GM18519 (cell line): ENCODE measurements around the gene SHROOM3.

Experiments
- ATAC-seq: cut with Tn5 transposase; IDR thresholded peaks from one replicate; pipeline ENCODE4 v1.9.1; 2021; ENCODE audit warnings: mild to moderate bottlenecking, moderate library complexity; ENCODE audit not compliant: unreplicated experiment, low FRiP score

SHROOM3 gene

DNA sequence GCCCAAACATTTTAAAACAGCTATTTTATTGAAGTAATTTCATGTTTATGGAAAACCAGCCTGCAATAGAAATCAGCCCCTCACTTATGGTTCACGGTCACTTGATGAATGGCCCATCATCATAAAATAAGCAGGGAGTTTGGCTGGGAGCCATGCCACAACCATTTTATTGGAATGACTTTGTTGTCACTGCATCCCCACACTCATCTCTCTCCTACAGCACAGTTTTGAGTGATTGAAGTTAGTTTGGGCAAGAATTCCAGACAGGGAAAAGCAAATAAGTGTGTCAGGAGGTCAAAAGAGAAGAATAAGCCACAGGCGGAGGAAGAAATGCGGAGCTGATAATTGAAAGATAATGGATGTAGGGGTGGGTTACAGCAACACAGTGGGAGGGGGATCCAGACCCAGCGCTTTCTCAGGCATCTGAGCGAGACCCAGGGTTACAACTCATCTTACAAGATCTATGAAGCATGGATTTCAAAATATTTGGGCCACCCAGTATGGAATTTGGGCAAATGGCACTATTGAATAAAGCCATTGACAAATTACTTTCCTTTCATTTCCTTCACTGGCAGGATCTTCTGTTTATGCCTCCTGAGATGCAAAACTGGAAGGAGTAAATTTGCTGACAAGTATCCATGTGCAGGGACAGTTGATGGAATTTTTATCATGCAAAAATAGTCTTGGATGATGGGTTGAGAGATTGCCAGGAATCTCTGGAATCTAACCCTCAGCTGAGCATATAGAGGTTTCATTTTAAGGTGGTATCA is 100.8 kb downstream of the SHROOM3 start:
- no peak for ATAC-seq

DNA sequence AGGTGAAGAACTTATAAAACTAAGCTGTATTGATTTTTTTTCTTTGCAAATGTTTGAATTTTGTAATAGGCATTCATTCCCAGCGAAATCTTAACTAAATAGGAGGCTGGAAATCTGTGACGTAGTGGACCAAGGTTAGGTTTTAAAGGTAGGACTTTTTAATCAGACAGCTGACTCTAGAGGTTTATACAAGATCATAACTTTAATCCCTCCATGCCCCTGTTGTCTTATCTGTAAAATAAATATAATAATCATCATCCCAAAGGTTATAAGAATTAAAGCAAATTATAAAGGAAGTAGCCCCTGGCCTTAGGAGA is 101.3 kb downstream of the SHROOM3 start:
- ATAC-seq = no peak

DNA sequence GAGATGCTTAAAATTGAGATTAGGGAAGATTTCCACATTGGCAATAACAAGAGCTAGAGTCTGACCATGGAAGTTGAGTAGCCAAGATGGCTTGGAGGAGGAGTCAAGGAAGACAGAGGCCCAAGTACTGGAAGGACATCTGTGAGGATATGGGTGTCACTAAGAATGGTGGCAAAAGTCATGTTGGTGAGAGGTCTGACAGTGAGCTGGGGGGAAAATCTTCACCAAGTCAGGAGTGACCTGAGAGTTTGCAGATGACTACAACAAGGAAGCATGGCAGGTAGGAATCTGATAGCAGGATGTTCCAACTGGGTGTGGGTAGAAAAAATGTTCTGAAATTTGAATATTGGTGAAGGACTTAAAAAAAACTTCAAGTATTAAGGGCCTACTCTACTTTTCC is 103.3 kb downstream of the SHROOM3 start:
- ATAC-seq = no peak

DNA sequence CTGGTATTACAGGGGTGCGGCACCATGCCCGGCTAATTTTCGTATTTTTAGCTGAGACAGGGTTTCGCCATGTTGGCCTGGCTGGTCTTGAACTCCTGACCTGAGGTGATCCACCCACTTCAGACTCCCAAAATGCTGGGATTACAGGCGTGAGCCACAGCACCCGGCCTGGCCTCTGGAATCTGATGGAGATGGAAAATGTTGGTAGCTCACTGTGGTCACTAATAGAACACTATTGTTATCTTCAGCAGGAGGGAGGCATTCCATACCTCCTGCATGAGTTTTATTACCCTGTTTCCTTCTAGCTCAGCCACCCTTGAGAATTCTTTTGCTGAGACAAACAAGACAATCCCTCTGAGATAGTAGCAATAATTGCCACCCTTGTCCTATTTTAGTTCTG is 105.0 kb downstream of the SHROOM3 start:
- ATAC-seq = no peak

DNA sequence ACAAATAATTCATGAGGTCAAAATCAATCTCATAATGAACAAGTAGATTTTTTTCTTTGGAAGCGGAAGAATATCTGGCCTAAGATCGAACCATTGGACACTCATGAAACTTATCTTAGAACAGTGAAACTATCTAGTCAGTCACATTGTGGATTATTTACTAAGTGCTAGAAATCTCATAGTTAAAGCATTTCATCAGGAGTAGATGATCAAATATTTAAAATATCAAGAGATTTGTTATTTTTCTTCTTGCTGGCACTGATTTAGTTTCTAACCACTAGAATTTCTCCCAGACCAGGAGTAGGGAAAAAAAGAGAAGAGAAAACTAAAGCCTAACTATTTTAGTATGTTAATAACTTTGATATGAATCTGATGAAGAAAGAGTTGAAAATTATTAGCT is 105.5 kb downstream of the SHROOM3 start:
- ATAC-seq = no peak

DNA sequence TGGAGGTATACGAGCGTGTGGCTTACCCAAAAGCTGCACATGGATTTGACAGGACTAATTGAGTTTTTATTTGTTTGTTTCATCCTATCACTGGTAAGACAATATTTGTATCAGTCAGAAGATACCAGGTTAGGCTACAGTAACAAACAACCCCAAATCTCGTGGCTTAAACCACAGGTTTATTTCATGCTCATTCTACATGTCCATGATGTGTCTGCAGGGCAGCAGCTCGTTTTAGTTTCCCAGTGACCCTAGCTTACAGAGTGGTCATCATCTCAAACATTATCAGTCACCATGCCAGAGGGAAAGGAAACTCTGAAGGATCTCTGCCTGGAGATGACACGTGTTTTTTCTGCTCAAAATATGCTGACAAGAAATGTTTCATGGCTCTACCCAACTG is 108.3 kb downstream of the SHROOM3 start:
- no peak for ATAC-seq

DNA sequence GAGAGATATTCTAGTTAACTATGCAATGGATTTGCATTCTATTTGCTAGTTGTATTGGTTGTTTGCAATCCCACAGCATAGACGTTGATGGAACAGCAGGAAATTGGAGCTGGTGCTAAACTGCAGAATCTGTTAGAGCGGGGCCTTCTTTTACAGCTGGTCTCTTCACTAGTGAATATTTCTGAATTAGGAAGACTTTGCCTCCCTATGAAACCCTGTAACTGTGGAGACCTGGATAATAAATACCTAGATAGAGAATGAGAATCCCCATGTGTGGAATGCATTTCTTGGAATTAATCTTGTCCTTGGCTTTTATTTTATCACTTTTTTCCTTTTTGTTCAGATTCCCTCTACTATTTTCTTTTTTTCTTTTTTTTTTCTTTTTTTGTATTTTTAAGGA is 109.7 kb downstream of the SHROOM3 start:
- ATAC-seq = no peak

DNA sequence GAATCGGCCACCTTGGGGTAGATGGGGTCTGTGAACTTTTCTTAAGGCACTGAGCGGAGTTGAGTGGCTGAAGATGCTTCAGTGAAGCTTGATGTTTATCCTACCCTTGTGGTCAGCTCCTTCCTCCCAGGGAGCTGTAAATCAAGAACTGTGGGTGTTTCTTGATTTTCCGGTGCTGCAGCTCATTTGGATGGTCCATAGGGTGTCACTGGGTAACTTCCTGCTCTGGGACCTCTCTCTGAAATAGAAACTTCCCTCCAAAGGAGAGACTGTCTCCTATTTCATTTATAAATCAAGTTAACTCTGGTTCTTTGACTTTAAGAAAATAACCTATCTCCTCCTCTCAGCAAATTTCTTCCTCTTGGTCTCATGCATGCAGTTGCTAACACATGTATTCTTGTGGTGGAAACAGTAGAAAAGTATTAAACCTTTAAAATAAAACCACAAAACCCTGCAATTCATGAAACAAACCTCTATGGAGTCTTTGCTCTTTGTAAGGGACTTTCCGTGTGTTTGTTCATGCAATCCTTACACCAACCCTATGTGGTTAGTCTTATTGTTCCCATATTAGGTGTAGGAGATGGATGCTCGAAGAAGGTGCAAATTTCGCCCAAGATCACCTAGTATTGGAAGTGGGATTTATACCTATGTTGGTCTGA is 110.3 kb downstream of the SHROOM3 start:
- no peak for ATAC-seq

DNA sequence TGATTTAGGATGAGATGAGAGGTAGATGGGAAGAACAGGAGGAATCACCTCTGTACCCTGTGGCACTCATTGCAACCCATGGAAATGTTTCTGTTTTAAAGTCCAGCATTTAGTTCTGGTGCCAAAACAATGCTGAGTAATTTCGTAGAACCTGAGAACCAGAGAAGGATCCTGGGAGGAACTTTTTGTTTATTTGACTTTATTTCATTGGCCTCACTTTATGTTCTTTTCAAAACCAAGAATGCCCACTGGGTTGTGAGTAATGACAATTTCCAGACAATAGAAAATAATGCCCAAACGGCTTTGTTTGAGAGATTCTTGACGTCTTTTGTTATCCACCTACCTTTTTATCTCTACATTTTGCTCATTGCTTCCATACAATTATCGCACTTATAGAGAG is 111.3 kb downstream of the SHROOM3 start:
- no peak for ATAC-seq

DNA sequence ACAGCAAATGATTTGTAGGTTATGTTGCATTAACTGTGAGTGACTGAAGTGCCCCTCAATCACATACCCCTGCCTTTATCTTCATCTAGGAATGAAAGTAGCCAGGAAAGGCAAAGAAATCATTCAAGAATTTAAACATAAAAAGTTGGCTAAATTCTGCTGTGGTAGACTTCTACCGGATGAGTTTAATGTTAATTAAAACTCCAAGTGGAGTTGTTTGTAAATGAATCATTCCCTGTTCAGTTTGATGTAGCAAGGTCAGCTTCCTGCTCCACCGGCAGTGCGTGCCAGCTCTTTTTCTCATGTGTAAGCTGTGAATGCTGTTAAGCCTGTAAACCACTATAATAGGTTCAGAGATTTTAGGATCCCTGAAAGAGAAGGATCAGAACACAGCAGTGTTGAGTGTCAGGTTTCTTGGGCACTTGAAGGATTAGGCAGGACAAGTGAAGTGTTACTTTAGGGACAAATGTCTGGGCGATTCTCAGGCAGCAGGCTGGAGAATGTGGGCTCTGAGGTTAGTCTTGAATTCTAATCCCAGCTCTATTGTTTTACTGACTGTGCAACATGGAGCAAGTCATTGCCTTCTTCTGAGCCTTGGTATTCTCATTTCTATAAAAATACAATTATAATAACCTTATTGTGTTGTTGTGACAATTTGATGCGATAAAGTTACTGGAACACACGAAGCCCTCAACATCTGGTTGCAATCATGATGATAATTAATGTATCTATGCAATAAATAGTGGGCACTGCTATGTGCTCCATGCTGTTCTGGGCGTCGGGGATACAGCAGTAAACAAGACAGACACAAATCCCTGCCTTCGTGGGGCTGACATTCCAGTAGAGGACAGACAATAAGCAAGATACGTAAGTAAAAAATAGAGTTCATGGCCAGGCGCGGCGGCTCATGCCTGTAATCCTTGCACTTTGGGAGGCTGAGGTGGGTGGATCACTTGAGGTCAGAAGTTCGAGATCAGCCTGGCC is 112.0 kb downstream of the SHROOM3 start:
- no peak for ATAC-seq

DNA sequence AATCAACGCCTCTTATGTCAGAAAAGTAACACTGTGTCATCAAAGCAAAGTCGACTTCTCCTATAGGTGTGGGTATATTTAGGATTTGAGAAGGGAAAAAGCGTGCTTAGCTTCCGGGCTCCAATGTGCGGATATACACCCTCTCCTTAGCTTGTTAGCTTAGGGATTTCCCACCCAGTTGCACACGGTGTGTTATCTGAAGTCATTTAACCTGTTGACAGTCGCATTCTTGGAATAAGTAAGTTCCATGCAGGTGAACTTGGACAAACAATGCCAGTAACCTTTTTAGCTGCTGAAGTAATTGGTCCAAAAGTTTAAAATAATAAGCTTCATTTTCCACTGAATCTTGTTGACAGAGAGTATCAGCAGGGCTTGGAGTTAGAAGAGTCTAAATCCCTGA is 113.7 kb downstream of the SHROOM3 start:
- no peak for ATAC-seq

DNA sequence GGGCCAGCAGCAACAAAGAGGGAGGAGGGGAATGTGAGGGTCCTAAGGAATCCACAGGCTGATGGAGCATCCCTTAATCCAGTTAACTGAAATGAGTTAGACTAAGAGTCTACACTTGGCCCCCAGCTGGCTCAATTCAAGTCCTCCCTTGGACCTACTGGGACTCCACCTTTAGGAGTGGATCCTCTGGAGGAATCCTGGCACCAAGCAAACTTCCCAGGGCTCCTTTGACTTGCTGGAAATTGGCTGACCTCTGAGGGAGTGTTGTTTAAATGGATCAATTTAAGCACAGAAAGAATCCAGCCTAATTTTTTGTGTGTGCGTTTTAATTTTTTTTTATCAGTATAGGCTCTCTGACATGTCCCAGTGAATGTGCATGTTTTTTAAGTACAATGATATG is 114.7 kb downstream of the SHROOM3 start:
- ATAC-seq = no peak

DNA sequence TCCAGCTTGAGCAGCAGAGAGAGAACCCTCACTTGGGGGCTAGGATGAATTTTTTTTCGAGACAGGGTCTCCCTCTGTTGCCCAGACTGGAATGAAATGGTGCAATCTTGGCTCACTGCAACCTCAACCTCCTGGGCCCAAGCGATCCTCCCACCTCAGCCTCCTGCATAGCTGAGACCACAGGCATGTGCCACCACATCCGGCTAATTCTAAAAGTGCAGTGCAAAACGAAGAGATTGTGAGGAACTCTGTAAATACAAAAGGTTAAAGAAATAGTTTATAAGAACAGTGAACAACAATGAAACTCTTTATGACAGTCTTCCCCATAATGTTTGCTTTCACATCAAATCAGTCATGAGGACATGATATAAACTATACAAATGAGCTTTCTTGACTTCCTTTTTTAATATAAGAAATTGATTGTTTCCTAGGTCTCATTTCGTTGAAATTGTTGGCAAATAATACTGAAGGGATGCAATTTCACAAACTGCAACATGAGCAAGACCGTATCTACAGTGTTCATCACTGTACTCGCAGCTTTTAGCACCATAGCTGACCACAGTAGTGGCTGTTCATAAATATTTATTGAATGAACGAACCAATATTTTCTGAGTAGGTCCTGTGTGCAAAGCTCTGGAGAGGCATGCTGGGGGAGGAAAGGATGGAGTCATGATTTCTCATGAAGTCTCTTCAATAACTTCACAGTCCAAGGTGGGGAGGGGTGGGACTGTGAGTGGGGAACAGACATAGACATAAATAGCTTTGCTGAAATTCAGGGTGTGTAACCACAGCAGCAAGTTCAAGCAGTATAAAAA is 116.1 kb downstream of the SHROOM3 start:
- no peak for ATAC-seq

DNA sequence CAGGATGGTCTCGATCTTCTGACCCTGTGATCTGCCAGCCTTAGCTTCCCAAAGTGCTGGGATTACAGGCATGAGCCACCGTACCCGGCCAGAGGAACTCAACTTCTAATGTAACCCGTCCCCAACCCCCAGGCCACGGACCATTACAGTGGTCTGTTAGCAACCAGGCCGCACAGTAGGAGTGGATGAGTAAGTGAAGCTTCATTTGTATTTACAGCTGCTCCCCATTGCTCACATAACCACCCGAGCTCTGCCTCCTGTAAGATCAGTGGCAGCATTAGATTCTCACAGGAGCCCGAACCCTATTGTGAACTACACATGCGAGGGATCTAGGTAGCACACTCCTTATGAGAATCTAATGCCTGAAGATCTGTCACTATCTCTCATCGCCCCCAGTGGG is 119.6 kb downstream of the SHROOM3 start:
- ATAC-seq = no peak

DNA sequence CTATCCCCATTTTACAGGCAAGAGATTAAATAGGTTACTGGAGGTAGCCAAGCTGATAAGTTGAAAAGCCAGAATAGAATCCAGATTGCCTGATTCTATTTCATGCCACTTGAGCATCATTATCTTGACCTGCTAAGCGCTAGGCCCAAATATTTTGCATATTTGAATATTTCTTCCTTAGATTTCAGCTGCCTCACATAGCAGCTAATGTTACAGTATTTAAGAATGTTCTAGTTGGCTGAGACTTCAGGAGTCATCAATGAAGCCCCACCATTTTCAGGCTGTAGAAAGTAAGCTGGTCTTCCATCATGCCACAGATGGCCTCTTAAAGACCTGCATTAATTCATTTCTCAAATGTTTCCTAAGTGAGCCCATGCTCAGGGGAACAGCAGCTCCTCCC is 121.4 kb downstream of the SHROOM3 start:
- ATAC-seq = no peak

DNA sequence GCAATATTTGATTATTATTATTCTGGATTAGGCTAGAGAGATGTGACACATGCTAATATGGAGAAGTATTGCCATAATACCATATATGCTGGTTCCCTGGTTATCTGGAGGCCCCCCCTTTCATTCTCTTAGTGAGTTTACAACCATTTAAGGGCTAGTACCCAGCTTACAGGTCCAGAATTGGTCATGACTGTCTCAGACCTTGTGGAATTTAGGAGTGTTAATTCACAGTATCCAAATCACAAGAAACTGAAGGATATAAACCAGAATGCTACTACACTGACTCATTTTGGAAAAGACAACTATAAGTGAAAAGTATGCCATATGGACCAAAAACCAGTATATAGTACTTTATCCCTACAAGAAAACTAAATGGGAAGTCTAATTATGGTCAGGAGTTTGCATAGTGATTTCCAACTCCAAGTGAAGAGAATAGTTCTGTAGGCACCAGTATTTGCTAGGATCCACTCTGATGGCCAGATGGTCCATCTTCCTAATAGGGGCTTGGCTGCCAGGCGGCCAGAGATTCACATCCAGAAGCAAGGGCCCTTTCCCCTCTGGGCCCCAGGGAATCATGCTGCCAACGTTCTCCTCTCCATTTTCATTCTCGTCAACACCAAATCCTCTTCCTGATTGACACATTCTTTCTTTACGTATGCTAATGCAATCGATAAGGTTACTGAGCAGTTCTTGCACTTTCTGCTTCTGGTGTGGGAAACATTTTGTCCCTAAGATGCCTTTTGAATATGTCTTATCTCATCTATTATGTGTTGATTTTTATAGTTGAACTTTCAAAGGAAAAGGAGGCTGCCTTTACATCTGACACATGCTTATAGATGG is 123.6 kb downstream of the SHROOM3 start:
- no peak for ATAC-seq

DNA sequence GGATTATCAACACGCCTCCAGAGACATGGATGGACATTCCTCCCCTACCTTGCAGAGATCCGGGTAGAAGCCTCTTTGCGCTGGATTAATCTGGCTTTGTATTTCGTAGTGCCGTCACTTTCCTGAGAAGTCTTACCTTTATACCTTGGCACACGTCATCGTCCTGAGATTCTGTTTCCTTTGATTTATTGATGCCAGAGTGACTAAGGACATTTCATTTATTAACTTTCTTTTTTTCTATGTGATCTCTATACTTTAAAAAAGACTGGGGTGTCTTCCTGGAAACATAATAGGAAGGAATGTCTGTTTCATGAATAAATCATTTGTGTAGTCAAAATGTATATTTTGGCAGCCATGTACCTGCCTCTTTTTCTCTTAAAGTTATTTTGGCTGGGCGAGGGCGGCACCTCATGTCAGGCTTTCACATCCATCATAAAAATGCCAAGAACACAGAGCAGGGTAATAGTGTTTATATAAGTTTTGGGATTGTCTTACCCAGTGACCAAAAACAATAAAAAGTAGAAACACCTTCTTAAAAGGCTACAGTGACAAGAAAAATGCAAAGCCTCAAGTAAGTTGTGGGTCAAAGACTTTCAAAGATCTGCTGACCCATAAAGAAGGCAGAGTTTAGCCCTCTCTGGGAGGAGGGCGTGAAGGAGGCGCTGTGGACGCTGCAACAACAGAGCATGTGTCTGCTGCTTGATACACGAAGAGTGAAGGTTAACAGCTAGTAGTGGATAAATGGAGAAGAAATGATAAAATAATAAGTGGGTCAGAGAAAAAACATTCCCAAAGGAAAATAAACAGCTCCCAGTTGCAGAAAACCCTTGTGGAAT is 124.4 kb downstream of the SHROOM3 start:
- no peak for ATAC-seq

DNA sequence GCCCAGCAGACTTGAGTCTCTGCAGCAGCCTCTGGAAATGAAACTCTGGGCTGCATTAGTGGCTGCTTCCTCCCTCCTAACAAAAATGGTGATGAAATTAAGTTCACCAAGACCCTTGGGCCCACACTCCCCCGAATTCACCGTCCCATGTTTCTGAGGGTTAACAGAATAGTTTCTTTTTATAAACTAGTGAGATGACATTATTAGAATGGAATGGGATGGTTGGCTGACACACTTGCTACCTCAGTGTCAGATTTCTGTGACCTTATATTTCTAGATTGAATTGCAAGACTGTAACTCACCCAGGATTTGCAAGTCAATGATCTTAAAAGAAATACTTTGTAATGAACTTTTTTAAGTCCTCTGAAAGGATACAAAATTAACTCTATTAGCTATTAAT is 127.1 kb downstream of the SHROOM3 start:
- ATAC-seq = no peak
